Endodermal cell (in vitro differentiated cells): ENCODE measurements around the gene TYK2. TPM values are rescaled to one million over a fixed set of nuclear protein-coding genes. Genes with fewer than 3 reads are reported as not detected.

Experiments
- DNase-seq: peaks from one replicate; pipeline ENCODE4 v3.0.0-alpha.2; 2017
- H3K27ac ChIP-seq: 2 replicates; pipeline ENCODE4 v1.5.1; 2013; ENCODE audit warnings: mild to moderate bottlenecking, low read depth, low read length, moderate library complexity
- H3K27me3 ChIP-seq: 2 replicates; pipeline ENCODE4 v1.6.1; 2013; ENCODE audit warnings: mild to moderate bottlenecking, low read length, moderate library complexity; ENCODE audit not compliant: insufficient read depth, control insufficient read depth, poor library complexity, severe bottlenecking
- H3K36me3 ChIP-seq: 2 replicates; pipeline ENCODE4 v1.7.0; 2013; ENCODE audit warnings: mild to moderate bottlenecking, low read length, moderate library complexity; ENCODE audit not compliant: control insufficient read depth, insufficient read depth
- H3K4me1 ChIP-seq: one replicate; pipeline ENCODE4 v1.7.0; 2013; ENCODE audit warnings: low read length; ENCODE audit not compliant: control insufficient read depth, insufficient read depth
- H3K4me3 ChIP-seq: 2 replicates; pipeline ENCODE4 v1.5.1; 2013; ENCODE audit warnings: mild to moderate bottlenecking, low read length, moderate library complexity
- H3K9ac ChIP-seq: 2 replicates; pipeline ENCODE4 v1.6.1; 2013; ENCODE audit warnings: mild to moderate bottlenecking, low read length, moderate library complexity; ENCODE audit not compliant: poor library complexity, severe bottlenecking; ENCODE audit errors: extremely low read depth
- H3K9me3 ChIP-seq: 2 replicates; pipeline ENCODE4 v1.6.1; 2013; ENCODE audit warnings: mild to moderate bottlenecking, low read length, moderate library complexity; ENCODE audit not compliant: control insufficient read depth
- H3K27ac Mint-ChIP-seq: 2 replicates; pipeline ENCODE4 v1.8.0; 2020; ENCODE audit warnings: mixed read lengths
- H3K27me3 Mint-ChIP-seq: 2 replicates; pipeline ENCODE4 v1.8.0; 2021; ENCODE audit warnings: mild to moderate bottlenecking, mixed read lengths; ENCODE audit not compliant: insufficient read depth
- H3K36me3 Mint-ChIP-seq: 2 replicates; pipeline ENCODE4 v1.8.0; 2020; ENCODE audit warnings: low read depth, mixed read lengths
- H3K4me1 Mint-ChIP-seq: 2 replicates; pipeline ENCODE4 v1.8.0; 2020; ENCODE audit warnings: mixed read lengths
- H3K4me3 Mint-ChIP-seq: 2 replicates; pipeline ENCODE4 v1.8.0; 2020; ENCODE audit warnings: mild to moderate bottlenecking, moderate library complexity, mixed read lengths
- H3K9me3 Mint-ChIP-seq: 2 replicates; pipeline ENCODE4 v1.8.0; 2020; ENCODE audit warnings: mild to moderate bottlenecking, mixed read lengths
- CTCF ChIP-seq: fragments of 200-600 bp; sonication (generic); conservative IDR thresholded peaks from 2 replicates; pipeline ENCODE4 v1.5.0; 2021; ENCODE audit warnings: antibody characterized with exemption, mild to moderate bottlenecking
- WGBS, 2 experiments: methylation state at CpG; one replicate each; pipeline versions ENCODE4 v1.1.5 to v1.1.7; 2013; ENCODE audit warnings: missing lambda C conversion rate in 2 of 2, mixed read lengths in 1 of 2; ENCODE audit not compliant: insufficient coverage in 1 of 2, insufficient read length in 1 of 2; 5-methylcytosine and 5-hydroxymethylcytosine counted together
- total RNA-seq, 2 donors: library from RNA; stranded (reverse); fragmentation: NEBNext Ultra II Directional in 1 of 2; extraction: Animal tissue kit (Norgen Biotek cat#: 25700) in 1 of 2; gene quantifications; 2 replicates in 1 of 2; 3 replicates in 1 of 2; pipeline ENCODE4 v1.2.1, GENCODE V29; 2021

The TYK2 gene
- total RNA-seq, 2 donors from 2014 or later, result 63.5 to 65.8 TPM

- Histone ChIP-seq H3K36me3 (no peaks in the 10 kb centered on the region), H3K27ac (no peak overlapping the region), H3K9me3 (no peaks in the 10 kb centered on the region), H3K27me3 (peaks cover 95% of the 10 kb centered on the region), H3K4me1 (peaks cover 3% of the 10 kb centered on the region), H3K4me3 (peak overlapping the region; percentile 74), H3K9ac (no peak overlapping the region)
- Mint-ChIP-seq H3K36me3 (no peaks in the 10 kb centered on the region), H3K27me3 (peaks cover 91% of the 10 kb centered on the region), H3K9me3 (peaks cover 3% of the 10 kb centered on the region), H3K27ac (no peak overlapping the region), H3K4me3 (peak overlapping the region; percentile 51), H3K4me1 (peaks cover 14% of the 10 kb centered on the region)
- DNase-seq, result peak; percentile 75
- TF ChIP-seq CTCF, result no peak
- 0 to 1% methylated on average over 13 to 29 of the region's 40 CpGs for WGBS, 2 experiments
Measured at GRCh38 chr19:10419200-10419645, 38.9 kb upstream of the TYK2 start.

GRCh38 chr19:10418485-10419199 is 38.3 kb upstream of the TYK2 start:
- WGBS, 2 experiments, result 0 to 2% methylated on average over 3 to 29 of the region's 32 CpGs
- no peaks in the 10 kb centered on the region for H3K36me3 Mint-ChIP-seq
- peaks cover 3% of the 10 kb centered on the region for H3K4me1 ChIP-seq
- H3K4me1 Mint-ChIP-seq, result peaks cover 14% of the 10 kb centered on the region
- DNase-seq, result peak; percentile 62
- H3K27me3 Mint-ChIP-seq, result peaks cover 88% of the 10 kb centered on the region
- H3K9me3 Mint-ChIP-seq, result peaks cover 3% of the 10 kb centered on the region
- no peak for TF ChIP-seq CTCF
- H3K4me3 ChIP-seq, result no peak overlapping the region
- H3K27ac ChIP-seq, result no peak overlapping the region
- H3K9me3 ChIP-seq, result no peaks in the 10 kb centered on the region
- H3K4me3 Mint-ChIP-seq, result peak overlapping the region; percentile 38
- no peaks in the 10 kb centered on the region for H3K36me3 ChIP-seq
- H3K27me3 ChIP-seq, result peaks cover 90% of the 10 kb centered on the region
- no peak overlapping the region for H3K9ac ChIP-seq
- H3K27ac Mint-ChIP-seq, result no peak overlapping the region

GRCh38 chr19:10418235-10418484 is 37.8 kb upstream of the TYK2 start:
- WGBS, 2 experiments, result 0 to 4% methylated on average over 3 of the region's 3 CpGs
- H3K4me3 ChIP-seq, result no peak overlapping the region
- peaks cover 3% of the 10 kb centered on the region for H3K9me3 Mint-ChIP-seq
- H3K27ac ChIP-seq, result no peak overlapping the region
- no peak overlapping the region for H3K9ac ChIP-seq
- H3K36me3 ChIP-seq, result no peaks in the 10 kb centered on the region
- DNase-seq, result peak; percentile 72
- H3K4me3 Mint-ChIP-seq, result peak overlapping the region; percentile 38
- H3K36me3 Mint-ChIP-seq, result no peaks in the 10 kb centered on the region
- peaks cover 14% of the 10 kb centered on the region for H3K4me1 Mint-ChIP-seq
- no peak overlapping the region for H3K27ac Mint-ChIP-seq
- TF ChIP-seq CTCF, result no peak
- peaks cover 3% of the 10 kb centered on the region for H3K4me1 ChIP-seq
- H3K27me3 ChIP-seq, result peaks cover 85% of the 10 kb centered on the region
- peaks cover 84% of the 10 kb centered on the region for H3K27me3 Mint-ChIP-seq
- H3K9me3 ChIP-seq, result no peaks in the 10 kb centered on the region
